Superior temporal gyrus (tissue), 1 donor: ENCODE measurements around the gene UNC5C.

Experiments used
- DNase-seq: peaks from one replicate; pipeline ENCODE4 v3.0.0-alpha.2; 2016; ENCODE audit errors: extremely low spot score

The UNC5C gene

DNA sequence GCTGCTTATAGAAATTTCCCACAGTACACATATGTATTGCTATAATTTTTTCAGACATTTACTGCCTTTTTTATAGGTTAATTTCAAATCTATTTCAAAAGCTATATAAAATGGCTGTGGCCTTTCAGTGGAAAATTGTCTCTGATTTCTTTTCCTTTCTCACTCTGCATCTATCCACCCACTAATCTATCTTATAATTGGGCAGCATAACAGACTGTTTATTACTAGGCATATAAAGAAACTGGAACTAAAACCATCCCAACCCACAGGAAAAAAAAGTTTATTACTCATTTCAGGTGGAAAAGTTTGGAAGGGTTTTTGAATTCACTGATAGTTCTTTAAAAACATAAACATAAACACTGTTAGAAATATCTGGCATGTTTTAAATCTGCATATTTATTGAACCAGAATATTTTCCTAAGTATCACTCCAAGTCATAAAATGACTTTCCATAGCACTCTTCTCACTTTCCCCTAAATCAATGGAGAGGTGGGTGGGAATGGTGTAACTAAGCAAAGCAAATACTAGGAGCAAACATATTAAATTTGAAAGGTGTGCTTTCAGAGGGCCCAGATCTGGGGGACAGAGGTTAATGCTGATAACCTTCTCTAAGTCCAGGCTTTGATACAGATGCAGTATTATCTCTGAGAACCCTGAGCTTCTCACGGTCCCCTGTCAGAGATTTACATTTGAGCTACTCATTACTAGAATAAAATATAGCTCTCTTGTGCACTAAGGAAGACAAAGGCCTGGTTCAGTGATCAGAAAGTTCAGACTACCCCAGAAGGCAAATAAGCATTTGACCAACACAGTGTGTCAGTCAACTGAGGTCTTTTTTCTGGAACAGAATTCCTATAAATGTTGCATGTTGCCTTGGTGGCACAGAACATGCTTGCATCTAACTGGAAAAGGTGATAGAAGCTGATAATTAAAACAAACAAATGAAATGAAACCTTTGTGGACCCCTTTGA lies 328.3 kb downstream of the UNC5C start:
- DNase-seq = peak; percentile 44

DNA sequence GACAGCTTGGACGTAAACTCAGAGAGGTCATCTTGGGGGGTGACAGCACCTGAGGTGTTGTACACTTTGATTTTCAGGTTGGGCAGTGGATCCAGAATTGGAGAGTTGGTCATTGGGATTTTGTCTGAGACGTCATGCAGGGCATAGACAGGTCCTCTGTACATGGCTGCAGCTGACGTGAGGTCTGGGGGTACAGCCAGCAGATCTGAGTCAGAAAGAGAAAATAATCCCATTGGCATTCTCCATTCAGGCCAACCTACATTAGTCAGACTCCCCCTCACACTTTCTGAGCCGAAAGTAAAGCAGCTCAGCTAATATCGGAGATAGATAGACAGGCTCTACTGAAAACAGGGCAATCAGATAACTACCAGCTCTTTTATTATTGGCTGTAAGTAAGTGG lies 329.7 kb downstream of the UNC5C start:
- DNase-seq = no peak

DNA sequence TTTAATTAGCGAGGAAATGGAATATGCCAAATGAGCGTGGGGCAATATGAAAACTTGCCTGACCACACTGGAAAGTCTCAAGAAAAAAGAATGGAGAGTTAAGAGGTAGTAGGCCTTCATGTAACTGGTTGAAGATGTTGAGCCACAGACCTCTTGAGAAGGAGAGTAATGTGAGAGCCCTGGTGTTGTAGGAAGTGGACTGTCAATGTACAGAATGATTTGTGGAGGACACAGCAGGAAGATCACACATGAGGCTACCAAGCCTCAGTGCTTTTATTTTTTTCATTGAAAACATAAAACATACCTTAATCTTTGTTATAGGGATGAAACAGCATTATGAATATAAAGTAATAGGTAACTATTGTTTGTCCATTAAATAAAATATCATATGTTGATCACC lies 331.6 kb downstream of the UNC5C start:
- DNase-seq = no peak

DNA sequence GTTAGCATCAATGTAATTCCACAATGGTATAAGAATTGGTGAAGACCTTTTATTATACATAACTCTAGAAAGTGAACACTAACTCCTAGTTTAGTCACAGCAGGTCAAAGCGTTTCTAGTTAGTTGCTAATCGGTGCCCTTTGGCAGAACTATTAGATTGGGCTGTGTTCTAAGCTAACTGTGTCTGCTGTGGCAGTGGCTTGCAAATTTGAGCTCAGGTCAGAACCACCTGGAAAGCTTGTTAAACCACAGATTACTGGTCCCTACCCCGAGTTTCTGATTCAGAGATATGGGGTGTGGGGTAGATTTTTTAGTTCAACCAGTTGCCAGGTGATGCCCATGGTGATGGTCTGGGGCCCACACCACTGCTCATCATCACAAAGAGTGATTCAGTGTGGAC lies 332.1 kb downstream of the UNC5C start:
- no peak for DNase-seq

DNA sequence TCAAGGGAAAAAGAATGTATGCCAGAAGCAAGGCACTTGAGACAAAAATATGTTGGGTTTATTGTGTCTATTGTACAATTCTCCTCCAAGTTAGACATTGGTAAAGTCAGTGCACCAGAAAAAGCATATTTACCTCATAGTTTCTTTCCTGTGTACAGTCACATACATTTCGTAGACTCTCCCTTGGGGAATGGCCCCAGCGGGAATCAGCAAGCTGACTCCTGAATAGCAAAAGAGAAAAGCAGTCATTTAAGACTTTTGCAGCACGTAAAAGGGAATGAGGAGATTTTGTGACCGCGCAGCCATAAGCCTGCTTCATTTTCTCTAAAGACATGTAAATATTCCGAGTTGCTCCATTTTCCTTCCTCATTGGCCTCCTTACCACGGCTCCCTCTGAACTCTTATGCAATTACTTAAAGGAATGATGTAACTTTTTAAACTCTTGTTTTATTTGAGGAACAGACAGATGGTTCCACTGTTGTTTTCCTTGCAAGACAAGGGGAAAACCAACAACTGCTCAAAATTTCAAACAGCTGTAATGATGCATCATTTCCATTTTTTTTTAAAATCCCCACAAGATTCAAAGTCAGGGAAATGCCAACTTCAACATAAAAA lies 332.7 kb downstream of the UNC5C start:
- no peak for DNase-seq

DNA sequence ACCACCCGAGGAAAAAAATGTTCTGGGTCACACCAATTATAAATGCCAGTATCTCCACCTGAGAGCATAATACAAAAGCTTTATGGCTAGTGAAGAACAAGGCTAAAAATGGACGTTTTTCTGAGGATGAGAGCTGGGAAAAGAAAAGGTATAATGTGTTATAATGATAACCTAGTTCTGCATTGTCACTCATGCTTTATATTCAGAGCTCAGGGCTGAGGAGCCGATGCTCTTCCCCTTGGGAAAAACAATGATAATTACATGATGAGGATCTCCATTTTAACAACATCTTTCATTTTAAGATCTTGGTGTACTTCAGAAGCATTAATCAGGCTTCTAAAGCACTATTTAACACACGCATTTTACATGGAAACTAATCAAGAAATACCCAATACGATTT lies 333.7 kb downstream of the UNC5C start:
- peak; percentile 51 for DNase-seq

DNA sequence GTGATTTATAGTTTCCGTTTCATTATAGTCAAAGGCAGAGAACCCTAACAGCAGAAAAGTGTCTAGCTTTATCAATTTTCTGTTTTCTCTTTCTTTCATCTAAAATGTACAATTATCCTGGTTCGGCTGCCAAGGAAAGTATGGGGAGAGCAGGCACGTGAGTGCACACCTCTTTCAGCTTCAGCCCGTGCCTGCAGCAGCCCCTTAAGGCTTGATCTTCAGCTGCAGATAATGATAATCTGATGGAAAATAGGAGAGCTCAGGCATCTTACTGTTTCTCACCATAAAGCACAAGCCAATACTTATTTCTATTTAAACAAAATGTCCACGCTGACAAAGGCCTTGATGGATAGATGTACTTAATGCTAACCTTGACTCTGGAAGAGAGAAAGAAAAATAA lies 334.4 kb downstream of the UNC5C start:
- DNase-seq = peak; percentile 50

DNA sequence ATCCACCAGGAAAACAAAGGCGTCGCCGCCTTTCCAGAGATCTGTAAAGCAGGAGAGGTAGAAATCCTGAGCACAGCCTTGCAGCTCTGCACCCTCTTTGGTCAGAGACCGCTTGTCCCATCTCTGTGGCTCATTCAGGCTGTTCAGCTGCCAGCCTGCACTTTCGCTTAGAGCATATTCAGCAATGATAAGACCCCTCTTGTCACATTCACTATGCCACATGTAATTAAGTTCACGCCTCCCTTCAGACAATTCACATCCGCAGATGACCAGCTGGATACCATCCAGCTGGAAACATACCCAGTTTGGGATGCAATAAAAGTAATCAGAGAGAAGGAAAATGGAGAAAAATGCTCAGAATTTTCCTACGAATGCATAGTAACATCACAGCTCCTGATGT lies 335.4 kb downstream of the UNC5C start:
- peak; percentile 78 for DNase-seq

DNA sequence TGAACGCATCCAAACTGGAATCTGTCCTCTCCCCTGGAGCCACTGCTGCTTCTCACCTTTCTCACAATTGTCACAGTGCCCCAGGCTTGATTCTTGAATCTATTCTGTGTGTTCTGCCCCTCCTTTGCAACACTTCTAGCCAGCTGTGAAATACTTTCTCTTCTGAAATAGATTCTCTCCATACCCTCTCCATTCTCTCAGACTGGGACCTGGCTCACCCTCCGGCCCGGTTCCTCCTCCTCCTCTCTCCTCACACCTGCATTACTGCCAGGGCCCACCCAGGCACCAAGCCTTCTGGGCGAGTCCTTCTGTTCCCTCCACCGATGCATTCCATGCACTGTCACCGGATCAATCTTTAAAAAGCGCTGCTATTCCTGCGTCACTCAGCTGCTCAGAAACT lies 336.1 kb downstream of the UNC5C start:
- peak; percentile 37 for DNase-seq

DNA sequence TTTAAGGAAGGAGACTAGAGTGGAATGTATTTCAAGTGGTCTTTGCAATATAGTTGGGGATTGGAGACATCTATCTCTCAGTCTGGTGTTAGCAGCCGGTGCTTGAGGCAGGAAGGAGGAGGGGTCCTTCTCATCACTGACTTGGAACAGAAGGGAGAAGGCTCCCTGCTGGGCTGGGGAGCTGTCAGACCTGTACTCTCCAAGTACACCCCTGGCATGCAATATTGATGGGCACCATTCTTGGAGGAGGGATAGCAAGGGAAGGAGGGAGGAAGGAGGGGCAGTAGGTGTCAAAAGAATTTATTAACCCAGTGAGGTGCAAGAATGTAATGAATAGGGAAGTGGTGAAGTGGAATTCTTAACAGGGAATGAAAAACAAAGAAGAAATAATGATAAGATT lies 338.8 kb downstream of the UNC5C start:
- DNase-seq = no peak

DNA sequence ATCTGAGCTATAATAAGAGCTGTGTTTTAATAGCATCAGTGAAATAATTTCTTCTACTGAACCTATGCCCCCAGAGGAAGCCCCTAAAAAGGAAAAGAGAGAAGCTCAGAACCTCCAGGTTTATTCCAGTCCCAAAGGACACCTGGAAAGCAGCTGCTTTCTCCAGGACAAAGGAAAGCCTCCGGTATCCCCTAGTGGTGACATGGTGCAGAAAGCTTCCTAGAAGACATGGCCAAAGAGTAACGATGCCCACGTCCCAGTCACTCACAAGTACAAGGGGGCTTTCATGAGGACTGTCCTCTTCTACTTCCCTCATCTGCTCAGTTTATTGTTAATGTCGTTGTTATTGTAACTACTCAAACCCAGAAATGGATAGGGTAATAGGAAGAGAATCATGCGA lies 343.9 kb downstream of the UNC5C start:
- DNase-seq = peak; percentile 77

DNA sequence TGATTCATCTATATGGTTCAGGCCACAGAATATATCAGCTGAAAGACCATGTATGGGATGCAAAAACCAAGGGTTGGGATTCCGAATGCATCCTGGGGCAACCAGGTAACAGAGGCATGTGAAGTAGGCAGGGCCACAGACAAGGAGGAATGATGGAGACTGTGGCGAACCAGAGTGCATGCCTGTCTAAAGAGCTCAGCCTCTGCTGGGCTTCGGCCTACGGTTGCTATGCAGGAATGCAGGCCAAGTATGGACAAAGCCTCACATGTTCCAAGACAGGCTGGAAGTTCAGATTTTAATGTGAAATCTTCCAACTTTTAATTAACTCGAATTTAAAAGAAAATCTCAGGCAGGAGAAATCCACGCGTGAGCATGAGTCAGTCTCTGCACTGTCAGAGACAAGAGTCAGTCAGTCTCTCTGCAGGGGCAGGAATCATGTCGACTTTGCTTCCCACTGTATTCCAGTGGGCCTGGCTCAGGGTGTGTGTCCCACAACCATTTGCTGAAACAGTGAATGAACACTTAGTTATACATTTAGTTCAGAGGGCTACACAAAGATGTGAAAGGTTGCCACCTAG lies 344.4 kb downstream of the UNC5C start:
- peak; percentile 60 for DNase-seq

DNA sequence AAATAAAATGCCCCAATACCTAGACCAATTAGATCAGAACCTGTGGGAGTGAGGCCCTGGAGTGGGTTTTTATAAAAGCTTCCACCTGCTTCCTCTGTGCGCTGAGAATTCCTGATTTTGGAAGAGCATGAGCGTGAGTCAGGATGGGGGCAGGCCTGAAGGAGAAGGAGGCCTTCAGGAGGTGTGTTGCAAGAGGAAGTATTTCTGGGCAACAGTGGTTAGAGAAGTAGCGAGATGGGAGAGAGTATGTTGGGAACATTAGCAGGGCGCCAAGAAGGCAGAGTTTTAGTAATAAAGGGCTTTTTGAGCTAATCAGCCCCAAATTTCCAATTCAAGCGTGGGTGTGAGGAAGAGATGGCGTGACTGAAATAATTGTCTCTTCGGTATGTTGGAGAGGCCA lies 349.8 kb downstream of the UNC5C start:
- DNase-seq = no peak

DNA sequence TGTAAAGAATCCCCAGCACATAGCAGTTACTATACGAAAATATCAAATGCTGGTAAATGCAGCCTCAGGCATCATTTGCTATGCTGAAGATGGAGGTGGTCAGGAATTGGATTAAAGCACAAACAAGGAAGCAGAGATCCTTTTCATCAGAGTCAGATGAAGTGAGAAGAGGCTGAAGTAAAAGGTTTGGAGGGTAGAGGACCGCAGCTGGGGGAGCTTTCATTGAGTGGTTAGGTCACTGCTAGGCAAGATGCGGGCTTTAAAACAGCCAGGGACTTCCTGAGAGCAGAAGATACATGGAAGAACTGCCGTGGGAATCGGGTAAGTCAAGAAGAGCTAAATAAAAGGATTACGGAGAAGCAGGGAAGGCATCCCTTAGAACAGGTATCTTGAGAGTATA lies 351.4 kb downstream of the UNC5C start:
- DNase-seq = no peak

DNA sequence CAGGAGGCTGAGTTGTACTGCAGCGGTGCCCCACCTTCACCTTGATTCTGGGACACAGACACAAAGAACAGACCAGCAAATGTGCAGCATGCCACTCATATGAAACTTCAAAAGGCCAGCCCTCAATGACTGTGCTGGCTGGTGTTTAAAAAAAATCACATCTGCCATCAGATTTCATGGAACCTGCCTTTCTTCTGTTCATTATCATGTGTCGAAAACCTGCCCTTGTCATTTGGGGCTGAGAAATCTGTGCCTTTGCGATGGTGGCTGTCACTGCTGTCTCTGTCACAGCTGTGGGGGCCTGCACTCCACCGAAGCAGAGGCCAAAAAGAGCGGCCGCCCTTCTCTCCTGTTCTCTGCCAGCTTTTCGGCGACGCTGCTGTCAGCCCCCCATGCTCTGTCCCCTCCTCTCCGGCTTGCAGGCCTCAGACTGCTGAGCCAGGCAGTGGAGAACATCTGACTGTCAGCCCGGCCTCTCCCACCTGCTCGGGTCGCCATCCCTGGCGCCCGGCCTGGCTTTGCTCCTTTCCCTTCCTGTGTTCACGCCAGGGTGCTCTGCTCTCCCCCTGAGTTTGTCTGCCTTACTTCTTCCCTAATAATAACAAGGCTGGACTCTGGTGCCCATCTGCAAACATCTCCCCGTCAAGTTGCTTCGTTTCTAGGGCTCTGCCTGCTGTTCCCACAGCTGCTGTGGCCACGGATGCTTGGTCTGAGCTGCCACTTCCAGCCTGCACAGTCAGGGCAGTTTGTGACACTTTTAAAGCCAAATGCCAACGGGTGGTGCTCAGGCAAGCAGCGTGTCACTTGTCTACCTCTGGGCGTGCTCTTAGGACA lies 355.2 kb downstream of the UNC5C start:
- peak; percentile 51 for DNase-seq

DNA sequence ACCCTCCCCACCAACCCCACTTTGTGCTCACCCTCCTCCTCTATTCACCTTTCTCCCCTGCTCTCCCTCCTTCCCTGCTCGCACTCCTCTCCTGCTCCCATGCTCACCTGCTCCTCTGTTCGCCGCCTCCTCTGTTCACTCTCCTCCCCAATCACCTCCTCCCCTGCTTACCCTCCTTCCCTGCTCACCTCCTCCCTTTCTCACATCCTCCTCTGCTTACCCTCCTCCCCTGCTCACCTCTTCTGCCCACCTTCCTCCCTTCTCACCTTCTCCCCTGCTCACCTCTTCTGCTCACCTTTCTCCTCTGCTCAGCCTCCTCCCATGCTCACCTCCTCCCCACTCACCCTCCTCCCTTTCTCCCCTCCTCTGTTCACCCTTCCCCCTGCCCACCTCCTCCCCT lies 357.2 kb downstream of the UNC5C start:
- DNase-seq = no peak

DNA sequence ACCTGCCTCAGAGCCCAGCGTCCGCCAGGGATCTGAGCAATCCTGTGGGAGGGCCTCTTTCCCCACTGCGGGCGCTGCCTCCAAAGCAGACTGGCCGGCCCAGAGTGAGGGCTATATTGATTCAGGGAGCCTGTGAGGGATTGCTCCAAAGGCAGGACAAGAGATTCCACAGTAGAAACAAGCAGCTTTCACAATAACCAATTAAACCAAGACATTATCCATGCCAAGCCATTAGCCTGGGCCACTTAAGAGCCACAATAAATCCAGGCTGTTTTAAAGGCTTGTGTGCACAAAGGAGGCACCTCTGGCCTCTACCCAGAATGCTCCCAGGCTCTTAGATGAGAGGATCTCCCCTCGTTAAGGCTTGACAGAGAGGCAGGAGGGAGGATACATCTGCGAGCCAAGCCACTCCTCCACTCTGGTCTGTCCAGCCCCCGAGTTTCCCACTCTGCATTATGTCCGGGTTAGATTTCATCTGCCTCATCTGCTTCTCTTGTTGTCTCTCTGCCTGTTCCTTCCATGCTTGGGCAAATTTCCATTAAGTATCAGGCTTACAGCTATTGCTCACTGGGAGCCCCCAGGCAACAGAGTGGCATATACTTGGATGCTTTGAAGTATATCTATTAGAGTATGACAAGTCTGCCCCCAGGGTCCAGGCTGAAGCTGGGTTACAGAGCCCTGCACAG lies 357.9 kb downstream of the UNC5C start:
- DNase-seq = peak; percentile 71

DNA sequence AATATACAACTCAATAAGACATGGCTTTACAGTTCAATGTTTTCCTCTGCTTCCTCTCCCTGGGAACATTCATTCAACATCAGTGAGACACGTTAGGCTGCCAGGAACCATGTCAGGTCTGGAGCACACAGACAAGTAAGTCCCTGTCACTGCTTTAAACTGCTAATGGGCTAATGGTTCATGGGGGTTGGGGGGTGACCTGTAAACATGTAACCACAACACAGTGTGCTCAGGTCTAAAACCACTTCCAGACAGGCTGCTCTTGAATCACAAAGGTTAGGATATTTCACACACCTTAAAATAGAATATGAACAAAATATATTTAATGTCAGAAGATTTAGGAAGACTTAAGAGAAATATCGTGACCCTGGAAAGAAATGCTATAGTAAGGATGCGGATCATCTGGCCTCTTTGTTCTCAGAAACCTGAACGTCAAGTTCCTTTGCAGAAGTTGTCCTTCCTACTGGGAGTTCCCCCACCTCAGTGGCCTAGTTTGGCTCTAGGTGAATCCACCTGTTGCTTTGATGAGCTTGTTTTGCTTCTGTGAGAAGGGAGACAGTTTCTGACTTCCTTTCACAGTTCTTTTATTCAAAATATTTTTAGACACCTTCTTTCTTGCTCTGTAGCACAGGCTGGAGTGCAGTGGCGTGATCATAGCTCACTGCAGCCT lies 359.9 kb downstream of the UNC5C start:
- no peak for DNase-seq

DNA sequence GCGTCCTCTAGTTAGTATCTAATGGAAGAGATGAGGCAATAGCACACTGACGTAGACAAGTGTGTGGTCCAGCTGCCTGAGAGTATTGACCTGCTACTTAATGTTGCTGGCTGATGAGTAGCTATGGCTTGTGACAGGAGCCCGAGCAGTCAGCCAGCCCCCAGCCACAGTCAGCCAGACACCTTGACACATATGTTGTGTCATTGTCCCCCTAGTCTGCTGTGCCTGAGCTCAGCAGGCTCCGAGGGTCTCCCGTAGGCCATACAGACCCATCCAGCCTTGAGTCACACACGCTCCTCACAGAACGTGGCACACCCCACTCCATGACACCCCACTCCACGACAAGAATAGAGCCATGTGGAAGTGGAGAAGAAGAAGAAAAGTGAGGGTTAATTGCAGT lies 362.1 kb downstream of the UNC5C start:
- DNase-seq = no peak

DNA sequence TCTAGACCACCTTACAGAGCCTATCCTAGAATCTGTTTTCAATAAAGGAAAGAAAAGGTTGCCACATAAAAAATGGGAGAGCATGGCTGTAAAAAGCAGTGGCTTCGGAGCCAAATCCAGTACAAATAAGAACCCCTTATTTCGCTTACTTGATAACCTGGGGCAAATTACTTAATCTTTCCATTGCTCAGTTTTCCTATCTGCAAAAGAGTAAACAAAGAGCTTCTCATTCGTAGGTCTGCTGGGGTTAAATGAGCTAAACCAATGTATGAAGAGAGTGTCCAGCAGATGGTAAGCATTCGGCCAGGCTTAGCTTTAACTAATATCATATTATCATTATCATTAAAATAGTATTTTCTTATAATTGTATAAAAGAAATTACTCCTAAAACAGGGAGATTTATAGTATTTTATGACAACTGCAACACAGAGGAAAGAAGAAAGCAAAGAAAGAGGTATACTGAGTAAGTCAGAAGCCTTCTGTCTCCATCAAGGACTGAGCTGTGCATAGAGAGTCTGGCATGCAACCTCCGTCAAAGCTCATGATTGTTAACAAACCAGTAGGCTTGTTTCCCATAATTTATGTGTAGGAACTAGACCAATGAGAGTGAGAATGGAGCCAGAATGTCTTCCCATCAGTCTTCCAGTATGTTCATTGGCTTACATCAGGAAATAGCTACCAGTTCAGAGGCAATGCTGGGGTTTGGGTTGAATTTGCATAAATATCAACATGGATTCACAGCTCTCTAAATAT lies 364.9 kb downstream of the UNC5C start:
- DNase-seq = no peak
